Epidermal melanocyte (primary cell): ENCODE measurements around the gene AMBRA1.

Experiments used
- DNase-seq: peaks from one replicate; pipeline ENCODE4 v3.0.0; 2011; ENCODE audit warnings: low spot score; ENCODE audit not compliant: insufficient read length

Gene AMBRA1, protein sequence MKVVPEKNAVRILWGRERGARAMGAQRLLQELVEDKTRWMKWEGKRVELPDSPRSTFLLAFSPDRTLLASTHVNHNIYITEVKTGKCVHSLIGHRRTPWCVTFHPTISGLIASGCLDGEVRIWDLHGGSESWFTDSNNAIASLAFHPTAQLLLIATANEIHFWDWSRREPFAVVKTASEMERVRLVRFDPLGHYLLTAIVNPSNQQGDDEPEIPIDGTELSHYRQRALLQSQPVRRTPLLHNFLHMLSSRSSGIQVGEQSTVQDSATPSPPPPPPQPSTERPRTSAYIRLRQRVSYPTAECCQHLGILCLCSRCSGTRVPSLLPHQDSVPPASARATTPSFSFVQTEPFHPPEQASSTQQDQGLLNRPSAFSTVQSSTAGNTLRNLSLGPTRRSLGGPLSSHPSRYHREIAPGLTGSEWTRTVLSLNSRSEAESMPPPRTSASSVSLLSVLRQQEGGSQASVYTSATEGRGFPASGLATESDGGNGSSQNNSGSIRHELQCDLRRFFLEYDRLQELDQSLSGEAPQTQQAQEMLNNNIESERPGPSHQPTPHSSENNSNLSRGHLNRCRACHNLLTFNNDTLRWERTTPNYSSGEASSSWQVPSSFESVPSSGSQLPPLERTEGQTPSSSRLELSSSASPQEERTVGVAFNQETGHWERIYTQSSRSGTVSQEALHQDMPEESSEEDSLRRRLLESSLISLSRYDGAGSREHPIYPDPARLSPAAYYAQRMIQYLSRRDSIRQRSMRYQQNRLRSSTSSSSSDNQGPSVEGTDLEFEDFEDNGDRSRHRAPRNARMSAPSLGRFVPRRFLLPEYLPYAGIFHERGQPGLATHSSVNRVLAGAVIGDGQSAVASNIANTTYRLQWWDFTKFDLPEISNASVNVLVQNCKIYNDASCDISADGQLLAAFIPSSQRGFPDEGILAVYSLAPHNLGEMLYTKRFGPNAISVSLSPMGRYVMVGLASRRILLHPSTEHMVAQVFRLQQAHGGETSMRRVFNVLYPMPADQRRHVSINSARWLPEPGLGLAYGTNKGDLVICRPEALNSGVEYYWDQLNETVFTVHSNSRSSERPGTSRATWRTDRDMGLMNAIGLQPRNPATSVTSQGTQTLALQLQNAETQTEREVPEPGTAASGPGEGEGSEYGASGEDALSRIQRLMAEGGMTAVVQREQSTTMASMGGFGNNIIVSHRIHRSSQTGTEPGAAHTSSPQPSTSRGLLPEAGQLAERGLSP (N-terminal part only)

DNA sequence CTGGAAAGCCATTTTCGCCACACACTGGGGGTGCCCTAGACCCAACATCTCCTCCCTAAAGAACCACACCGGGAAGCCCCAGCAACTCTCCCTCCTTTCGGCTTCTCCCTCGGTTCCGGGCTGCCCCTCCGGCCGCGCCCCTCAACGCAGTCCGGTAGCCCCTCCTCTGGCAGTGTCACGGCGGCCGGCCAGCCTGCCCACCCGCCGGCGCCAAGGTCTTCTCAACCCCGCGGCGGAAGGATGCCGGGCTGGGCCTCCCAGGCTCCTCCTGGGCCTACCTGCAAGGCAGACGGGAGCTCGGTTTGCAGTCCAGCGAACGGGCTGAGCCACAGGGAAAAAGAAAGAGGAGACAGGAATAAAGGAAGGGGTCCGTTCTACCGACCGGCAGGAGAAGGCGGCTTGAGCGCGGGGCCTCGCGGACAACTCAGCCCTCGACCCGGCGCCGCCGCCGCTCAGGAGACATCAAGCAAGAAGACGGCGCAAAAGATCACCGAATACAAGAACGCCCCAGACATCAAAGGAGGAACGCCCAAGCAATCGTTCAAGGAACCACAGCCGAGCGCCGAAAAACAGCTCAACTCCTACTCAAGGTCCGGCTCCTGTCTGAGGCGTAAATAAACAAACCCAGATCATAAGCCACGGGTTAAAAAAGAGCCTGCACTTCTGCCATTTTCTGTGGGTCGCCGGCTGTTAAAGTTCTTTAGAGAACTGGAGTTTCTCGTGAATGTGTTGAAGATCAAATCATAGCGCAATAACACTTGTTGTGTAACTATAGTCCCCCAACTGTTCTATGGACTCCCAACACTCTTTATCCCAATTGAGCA lies at the start of gene AMBRA1:
Gene AMBRA1, minus strand, starts transcription at position 474 of the 824 bp plus-strand sequence. CDS start 45,643 bp downstream, outside the sequence.
- DNase-seq = peak; percentile 60

DNA sequence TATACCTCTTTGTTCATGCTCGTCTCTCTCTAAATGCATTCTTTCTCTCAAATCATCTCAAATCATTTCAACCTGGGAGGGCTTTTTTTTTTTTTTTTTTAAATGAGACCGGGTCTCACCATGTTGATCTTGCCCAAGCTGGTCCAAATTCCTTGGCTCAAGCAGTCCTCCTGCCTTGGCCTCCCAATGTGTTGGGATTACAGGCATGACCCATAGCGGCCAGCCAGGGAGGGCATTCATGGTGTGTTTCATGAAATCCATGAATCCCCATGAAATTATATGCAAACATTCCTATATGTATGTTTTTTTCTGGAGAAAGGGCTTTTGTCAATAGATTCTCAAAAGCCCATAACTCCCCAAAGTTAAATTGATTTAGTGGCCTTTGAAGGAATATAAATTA lies 49.7 kb upstream of the AMBRA1 start:
- DNase-seq = no peak

DNA sequence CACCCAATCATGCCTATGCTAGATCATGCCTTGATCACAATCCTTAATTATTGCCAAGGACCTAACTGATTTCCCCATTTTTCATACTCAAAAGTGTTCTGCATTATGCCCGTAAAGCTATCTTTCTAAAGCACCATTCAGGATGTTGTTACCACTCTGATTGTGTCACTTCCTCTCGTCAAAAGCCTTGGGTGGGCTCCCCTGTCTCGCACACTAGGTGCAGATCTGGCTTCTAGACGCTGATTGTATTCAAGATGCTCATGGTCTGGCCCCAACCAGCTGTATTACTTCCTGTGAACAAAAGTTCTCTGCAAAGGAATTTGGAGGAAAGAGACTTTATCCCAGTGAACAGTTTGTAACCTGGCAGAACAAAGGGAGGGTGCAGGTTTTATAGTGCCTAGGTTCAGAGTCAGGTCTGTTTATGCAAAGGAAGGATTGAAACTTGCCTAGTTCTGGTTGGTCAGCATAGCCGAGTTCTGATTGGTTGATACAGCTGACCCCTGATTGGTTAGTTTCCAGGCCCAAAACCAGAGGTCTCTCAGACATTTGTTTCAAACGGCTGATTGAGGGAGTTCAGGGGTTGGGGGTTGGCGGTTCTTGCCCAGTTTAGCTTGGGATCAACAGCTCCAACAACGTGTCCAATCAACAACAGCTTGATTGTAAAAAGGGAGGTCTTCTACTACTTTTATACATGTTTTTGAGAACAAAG lies 49.0 kb upstream of the AMBRA1 start:
- DNase-seq = no peak

DNA sequence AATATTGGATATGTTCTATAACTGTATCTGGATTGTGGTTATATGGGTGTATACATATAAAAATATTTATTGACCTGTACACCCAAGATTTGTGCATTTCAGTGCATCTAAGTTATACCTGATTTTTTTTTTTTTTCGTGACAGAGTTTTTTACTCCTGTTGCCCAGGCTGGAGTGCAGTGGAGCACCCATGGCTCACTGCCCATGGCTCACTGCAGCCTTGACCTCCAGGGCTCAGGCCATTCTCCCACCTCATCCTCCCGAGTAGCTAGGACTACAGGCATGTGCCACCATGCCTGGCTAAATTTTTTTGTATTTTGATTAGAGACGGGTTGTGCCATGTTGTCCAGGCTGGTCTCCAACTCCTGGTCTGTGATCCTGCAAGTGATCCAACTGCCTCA lies 47.8 kb upstream of the AMBRA1 start:
- no peak for DNase-seq

DNA sequence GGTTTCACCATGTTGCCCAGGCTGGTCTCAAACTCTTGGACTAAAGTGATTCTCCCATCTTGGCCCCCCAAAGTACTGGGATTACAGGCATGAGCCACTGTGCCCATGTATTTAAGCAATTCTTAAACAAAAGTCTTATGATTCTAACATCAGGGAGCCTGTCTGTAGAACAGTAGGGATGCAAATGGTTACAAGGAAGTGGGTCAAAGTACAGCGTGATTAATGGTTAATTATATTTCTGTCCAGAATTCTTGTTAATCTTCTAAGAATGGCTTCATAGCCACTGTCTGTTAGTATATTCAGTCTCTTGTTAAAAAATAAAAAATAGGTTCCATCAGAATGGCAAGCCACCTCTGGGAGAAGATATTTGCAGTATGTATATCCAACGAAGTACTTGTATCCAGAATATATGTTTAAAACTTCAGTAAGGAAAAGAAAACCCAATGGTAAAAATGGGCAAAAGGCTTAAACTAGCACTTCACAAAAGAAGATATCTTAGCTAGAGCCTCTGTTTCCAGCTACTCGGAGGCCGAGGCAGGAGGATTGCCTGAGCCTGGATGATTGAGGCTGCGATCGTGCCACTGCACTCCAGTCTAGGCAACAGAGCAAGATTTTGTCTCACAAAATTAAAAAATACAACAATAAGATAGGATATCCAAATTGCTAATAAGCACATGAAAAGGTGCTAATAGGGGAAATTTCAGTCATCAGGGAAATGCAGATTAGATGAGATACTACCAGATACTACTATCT lies 46.4 kb upstream of the AMBRA1 start:
- DNase-seq = no peak

DNA sequence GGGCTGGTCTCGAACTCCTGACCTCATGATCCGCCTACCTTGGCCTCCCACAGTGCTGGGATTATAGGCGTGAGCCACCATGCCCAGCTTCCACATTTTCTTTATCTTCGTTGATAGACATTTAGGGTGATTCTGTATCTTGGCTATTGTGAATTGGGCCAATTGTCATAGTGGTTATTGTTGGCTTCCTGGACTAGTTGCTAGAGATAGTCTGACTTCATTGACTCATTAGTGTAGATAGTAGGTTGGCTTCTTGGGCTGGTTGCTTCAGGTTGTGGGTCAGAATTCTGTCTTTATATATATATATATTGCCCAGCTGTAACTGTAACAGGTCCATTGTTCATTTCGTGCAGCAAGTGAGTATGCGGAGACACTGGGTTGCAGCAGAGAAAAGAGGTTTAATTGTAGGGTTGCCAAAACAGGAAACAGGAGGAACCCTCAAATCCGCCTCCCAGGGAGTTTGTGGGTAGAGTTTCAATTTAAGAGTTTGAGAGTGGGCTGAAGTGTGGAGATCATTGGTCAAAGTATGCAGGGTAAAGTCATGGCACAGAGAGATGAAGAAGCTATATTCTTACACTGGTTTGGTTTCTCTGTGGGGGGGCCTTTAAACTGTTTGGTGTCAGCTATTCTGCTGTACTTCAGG lies 45.5 kb upstream of the AMBRA1 start:
- DNase-seq = no peak

DNA sequence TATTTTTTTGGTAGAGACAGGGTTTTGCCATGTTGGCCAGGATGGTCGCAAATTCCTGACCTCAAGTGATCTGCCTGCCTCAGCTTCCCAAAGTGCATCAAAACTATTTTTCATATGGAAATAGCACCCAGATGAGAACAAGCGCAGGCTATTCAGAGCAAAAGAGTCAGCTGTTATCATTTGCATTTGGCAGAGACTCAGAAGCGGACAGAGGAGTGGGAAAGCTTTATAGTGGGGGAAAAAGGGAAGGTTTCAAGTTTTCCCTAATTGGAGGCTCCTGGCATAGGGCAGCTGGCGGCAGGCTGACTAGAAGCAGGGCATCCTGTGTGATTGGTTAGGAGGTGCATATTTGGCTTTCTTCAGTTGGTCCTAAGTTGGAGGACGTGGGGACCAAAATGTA lies 43.7 kb upstream of the AMBRA1 start:
- DNase-seq = no peak

DNA sequence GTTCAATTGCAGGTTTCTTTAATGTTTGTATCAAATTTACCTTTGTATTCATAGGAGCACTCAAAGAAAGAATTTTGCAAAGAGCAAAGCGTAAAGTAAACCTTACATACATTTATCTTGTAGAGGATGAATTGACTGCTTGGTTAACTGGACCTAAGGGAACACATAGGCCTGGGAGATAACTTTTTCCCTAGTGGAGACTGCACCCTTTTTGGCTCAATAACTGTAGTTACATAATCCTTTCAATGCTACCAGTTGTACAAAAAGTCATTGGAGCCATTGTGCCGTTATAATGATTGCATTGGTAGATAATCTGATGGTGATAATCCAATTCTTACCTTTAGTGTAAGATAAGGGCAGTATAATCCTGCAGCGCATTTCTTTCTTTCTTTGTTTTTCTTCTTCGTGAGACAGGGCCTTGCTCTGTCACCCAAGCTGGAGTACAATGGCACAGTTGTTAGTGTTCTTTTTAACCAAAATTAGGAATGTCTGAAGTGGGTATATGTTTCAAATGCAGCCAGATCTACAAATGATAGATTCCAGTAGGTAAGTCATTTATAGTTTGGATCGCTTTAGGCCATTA lies 41.8 kb upstream of the AMBRA1 start:
- no peak for DNase-seq

DNA sequence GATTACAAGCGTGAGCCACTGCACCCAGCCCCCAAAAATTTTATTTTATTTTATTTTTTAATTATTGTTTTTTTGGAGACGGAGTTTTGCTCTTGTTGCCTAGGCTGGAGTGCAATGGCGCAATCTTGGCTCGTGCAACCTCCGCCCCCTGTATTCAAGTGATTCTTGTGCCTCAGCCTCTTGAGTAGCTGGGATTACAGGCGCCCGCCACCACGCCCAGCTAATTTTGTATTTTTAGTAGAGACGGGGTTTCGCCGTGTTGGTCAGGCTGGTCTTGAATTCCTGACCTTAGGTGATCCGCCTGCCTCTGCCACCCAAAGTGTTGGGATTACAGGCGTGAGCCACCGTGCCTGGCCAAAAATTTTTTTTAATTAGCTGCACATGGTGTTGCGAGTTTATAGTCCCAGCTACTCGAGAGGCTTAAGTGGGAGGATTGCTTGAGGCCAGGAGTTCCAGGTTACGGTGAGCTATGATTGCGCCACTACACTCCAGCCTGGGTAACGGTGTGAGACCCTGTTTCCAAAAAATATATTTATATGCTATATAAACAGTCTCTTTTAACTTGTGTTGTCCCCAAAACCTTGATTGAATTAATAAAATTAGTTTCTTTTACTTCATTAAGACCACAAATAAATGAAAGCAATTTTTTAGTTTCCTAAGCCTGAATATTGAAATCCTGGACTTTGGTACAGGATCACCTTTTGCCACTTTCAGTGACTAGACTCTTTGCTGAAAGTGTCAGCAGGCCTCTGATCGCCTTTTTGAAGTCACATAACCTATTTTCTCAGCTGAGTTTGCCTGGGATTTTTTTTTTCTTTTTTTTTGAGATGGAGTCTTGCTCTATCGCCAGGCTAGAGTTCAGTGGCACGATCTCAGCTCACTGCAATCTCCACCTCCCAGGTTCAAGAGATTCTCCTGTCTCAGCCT lies 39.7 kb upstream of the AMBRA1 start:
- DNase-seq = no peak

DNA sequence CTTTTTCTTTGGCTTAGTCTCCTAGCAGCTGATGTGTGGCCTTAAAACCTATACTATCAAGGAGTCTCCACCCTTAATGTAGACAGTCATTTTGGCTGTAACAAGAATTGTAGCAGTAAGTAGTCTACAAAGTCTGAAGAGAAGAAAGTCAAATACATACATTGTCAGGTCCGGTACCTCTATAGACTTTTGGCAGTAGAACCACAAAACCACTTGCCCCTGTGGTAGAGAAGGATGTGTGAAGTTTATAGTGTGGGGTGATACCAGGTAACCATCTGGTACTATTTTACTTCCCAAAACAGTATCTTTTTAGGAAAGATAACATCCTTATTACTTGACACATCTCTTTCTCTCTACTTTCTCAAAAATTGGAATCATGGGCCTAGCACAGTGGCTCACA lies 38.7 kb upstream of the AMBRA1 start:
- no peak for DNase-seq

DNA sequence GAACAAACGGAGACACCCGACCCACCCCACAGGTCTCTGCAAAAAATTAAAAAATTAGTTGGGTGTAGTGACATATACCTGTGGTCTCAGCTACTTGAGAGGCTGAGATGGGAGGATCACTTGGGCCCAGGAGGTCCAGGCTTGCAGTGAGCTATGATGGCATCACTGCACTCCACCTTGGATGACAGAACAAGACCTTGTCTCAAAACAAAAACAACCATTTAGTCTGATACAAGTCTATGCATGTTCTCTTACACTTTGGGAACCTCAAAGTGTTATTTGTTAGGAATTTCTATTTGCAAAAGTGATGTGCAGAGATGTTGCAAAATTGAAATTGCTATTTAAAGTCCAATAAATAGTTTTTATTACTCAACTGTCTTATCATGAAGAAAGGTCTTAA lies 37.9 kb upstream of the AMBRA1 start:
- no peak for DNase-seq

DNA sequence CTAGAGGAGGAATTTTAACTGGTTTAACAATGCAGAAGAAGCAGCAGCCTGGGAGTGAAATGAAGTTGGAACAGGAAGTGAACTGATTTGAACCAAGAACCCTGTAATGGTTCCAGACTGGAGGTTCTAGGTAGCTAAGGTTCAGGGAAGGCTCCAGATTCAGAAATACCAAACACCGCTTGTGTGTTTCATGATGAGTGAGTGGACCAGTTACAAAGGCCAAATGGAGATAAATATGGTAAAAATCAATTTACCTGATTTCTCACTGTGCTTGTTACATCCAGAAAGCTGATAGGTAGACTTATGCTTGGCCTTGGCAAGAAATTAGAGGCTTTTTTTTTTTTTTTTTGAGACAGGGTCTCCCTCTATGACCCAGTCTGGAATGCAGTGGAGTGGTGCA lies 36.4 kb upstream of the AMBRA1 start:
- no peak for DNase-seq

DNA sequence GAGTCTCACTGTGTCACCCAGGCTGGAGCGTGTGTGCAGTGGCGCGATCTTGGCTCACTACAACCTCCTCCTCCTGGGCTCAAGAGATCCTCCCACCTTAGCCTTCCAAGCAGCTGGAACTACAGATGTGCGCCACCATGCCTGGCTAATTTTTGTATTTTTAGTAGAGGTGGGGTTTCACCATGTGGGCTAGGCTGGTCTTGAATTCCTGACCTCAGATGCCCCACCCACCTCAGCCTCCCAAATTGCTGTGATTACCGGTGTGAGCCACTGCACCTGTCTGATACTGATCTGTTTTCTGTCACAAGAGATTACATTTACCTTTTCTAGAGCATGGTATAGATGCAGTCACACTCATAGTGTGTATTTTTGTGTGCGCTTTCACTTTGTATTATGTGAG lies 35.1 kb upstream of the AMBRA1 start:
- DNase-seq = no peak

DNA sequence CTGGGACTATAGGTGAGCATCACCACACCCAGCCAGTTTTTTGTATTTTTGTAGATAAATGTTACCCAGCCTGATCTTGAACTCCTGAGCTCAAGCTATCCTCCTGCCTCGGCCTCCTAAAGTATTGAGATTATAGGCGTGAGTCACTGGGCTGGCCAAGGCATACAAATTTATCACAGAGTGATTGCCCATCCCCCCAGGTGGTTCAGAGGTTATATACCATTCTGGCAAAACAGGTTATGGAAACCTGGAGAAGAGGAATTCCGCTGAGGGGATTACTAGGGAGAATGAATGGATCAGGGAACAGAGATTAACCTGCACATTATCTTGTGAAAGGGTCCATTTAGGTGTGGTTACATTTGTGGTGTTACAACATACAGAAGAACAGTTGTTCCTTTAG lies 31.6 kb upstream of the AMBRA1 start:
- no peak for DNase-seq

DNA sequence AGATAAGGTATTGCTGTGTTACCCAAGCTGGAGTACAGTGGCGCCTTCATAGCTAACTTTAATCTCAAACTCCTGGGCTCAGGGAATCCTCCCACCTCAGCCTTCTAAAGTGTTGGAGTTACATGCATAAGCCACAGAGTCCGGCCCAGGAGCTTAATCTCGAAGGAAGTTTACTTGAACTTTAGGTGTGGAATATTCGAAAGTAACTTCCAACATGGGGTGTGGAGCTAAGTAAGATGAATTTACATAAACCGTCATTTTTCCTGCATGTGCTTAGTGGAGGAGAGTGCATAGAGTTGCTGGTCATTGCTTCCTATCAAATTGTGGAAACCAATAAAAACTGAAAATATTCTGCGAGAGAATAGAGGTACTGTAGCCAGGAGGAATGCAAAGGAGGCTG lies 25.0 kb upstream of the AMBRA1 start:
- DNase-seq = no peak

DNA sequence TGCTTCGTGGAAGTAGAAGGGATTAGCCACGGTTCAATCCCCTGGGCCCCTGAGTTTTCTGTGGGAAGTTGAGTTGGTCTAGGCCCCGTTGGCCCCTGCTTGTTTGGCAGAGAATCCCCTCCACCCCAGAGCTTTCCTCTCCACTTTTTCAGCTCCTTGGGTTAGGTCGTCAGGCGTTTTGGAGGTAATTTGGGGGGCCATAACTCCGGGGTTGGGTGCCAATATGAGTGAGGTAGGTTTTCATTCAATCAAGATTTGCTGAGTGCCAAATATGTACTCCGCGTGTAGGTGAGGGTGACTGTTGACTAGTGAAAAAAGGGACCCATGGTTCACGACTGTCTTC lies 24.1 kb upstream of the AMBRA1 start:
- DNase-seq = no peak

DNA sequence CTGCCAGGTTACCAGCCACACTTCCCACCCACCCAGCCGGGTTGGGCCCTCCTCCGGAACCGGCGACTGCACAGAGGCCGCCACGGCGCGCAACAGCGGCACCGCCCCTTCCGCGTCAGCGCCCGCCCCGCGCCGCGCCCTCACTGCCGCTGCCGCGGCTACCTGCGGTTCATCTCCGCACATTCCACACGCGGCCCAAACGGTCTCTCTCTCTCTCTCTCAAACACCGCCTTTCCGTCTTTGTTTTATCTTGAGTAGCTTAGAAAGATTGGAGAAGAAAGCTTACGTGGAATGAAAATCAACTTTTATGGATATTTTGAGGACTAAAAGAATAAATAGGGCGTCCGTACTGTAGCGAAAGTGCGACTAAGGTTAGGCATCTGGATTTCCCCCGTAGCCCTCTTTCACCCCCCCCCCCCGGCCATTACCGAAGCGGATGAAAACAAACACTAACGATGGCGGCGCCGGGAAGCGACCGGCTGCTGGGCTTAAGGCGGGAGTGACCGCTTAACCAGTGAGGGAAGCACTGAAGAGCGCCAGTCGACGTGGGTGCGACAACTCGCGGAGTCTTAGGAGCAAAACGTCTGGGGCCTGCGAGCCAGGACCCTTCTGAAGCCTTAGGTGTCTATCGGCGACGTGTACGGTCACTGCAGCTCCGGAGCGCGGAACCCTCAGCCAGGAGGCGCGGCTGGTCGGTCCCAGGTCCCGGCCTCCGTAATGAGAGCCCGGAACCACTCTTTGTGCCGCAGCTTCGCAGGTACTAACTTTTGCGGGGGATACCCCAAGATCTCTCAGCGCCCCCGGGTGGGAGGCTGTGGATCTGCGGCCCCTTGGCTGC lies 23.5 kb upstream of the AMBRA1 start, which contains the start of the genes ATG13 and HARBI1:
Gene ATG13, plus strand, starts transcription at position 420 of the 838 bp plus-strand sequence. CDS start 26,739 bp downstream, outside the sequence.
Gene HARBI1, minus strand, starts transcription at position 94 of the 838 bp plus-strand sequence. CDS start 990 bp downstream, outside the sequence.
- DNase-seq = peak; percentile 90
